C4-2B (cell line): ENCODE measurements around the gene FRMD1.

Experiments used
- CTCF ChIP-seq: fragments of 450-650 bp; conservative IDR thresholded peaks from 2 replicates; pipeline ENCODE4 v1.5.1; 2017; ENCODE audit warnings: mild to moderate bottlenecking
- ZFX ChIP-seq: fragments of 450-650 bp; IDR thresholded peaks from 2 replicates; pipeline ENCODE4 v1.6.1; 2017

GRCh38 chr6:168035661-168036545 lies 43.1 kb downstream of the FRMD1 start:
- TF ChIP-seq CTCF (no peak), ZFX (no peak)
